Measurements from ENCODE around the gene NSUN7.

The NSUN7 gene

DNA sequence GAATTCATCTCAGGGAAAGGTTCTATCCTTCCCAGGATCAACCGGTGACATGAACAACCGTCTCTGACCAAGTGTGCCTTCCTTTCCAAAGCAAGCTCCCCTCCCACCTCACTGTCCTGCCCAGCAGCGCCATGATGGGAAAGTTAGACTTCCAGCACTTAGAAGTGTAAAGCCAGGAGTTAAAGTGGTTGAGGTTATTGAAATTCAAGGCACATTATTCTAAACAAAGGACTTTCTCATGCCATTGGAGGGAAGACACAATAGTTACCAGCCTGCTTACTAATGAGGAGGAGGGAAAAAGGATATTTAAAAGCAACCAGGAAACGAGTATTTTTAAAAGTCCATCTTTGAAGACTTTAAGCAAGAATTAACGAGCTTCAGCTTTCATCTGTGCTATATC lies 96.8 kb downstream of the NSUN7 start:
- DNase-seq (ENCODE audit: low read depth): no peak

GRCh38 chr4:40848251-40848650 lies 98.5 kb downstream of the NSUN7 start:
- no peak for DNase-seq (ENCODE audit: low read depth)

DNA sequence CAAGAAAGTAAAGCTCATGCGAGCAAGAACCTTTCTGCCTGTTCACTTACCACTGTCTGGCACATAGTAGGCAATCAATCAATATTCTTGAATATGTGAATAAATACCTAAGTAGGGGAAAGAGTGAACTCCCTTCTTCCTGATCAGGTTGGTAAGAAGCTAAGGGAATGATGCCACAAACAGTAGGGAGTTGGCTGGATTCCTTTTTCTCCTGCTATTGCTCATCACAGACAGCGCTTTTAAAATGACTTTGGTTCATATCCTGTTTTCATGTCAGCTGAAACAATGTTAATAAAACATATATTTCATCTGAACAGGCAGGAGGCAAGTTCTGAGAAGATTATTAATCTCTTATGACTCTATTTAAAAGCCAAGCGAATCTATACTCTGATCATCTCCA lies 99.2 kb downstream of the NSUN7 start:
- no peak for DNase-seq (ENCODE audit: low read depth)

DNA sequence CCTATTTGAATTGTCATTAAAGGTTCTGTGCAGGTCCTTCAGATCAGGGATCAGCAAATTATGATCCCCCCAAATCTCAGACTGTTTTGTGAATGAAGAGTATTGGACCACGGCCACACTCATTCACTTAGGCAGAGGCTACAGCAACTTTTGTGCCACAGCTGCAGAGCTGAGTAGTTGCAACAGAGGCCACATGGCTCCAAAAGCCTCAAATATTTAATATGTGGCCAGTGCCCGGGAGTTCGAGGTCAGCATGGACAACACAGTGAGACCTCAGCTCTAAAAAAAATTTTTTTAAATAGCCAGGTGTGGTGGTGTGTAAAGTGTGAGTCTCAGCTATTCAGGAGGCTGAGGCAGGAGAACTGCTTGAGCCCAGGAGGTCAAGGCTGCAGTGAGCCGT lies 100.7 kb downstream of the NSUN7 start:
- no peak for DNase-seq (ENCODE audit: low read depth)

DNA sequence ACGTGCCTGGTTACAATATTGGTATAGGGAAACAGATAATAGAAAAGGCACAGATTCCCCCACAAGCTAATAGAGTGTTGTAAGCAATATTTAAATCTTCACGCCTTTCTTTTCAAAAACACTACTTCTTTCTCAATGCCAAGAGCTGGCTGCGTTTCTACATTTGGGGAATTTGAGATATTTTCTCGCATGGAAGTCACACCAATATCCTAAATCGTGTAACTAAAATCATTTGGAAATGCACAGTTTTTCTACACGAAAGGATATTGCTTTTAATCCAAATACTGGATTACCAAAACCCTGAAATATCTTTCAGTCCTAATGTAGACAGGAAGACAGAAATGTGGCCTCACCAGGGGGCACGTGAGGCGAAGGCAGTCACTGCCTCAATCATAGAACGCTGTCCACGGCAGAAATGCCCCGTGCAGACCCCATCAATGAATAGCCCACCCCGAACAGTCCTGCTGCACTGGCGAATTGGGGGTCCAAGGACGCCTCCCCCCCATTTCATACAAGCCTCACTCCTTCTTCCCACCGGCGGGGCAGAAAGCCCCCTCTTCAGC lies 106.6 kb downstream of the NSUN7 start:
- DNase-seq (ENCODE audit: low read depth): no peak

- no peak for DNase-seq (ENCODE audit: low read depth)
These were observed 107.1 kb downstream of the NSUN7 start for GRCh38 chr4:40856840-40857362.

- no peak for DNase-seq (ENCODE audit: low read depth)
These were observed 108.2 kb downstream of the NSUN7 start for GRCh38 chr4:40857956-40858355.

GRCh38 chr4:40858962-40859361 lies 109.2 kb downstream of the NSUN7 start:
- no peak for DNase-seq (ENCODE audit: low read depth)

All from HS-5 (cell line).